NCI-H82 (cell line): Measurements from ENCODE around the gene ZEB2.

Source experiments
- DNase-seq: peaks from one replicate; lab custom pipeline; 2025; lab: John Stamatoyannopoulos, UW

The ZEB2 gene

GRCh38 chr2:144351687-144352086 is 168.2 kb downstream of the ZEB2 start:
- DNase-seq: no peak

GRCh38 chr2:144350151-144350802 is 169.6 kb downstream of the ZEB2 start:
- no peak for DNase-seq

GRCh38 chr2:144349674-144350073 is 170.2 kb downstream of the ZEB2 start:
- DNase-seq: no peak

GRCh38 chr2:144348846-144349245 is 171.1 kb downstream of the ZEB2 start:
- DNase-seq: no peak

GRCh38 chr2:144346229-144346628 is 173.7 kb downstream of the ZEB2 start:
- DNase-seq: no peak

GRCh38 chr2:144343145-144343544 is 176.8 kb downstream of the ZEB2 start:
- DNase-seq: no peak

- DNase-seq: no peak
Measured at GRCh38 chr2:144341538-144341937, 178.4 kb downstream of the ZEB2 start.

- DNase-seq: no peak
Measured at GRCh38 chr2:144339048-144339447, 180.9 kb downstream of the ZEB2 start.

- no peak for DNase-seq
Measured at GRCh38 chr2:144334551-144334950, 185.4 kb downstream of the ZEB2 start.
